Measurements from ENCODE around the gene ACVR2A.
A peak's percentile ranks its signal among the peaks of the same experiment; 100 is the strongest.

The ACVR2A gene

GRCh38 chr2:147836099-147836498 lies 8.7 kb upstream of the ACVR2A start:
- no peak overlapping the region for H3K27ac ChIP-seq (ENCODE audit: low read length)
- DNase-seq (ENCODE audit: low read depth, low spot score): no peak
- no peaks in the 10 kb centered on the region for H3K9me3 ChIP-seq (ENCODE audit: control insufficient read depth, insufficient read depth, low read length)
- H3K4me1 ChIP-seq (ENCODE audit: control insufficient read depth, insufficient read depth, low read length): no peaks in the 10 kb centered on the region
- 100% methylated on average over 1 of the region's 2 CpGs for WGBS (ENCODE audit: insufficient coverage, insufficient read length)
- H3K36me3 ChIP-seq (ENCODE audit: control insufficient read depth, insufficient read depth, low read length): no peaks in the 10 kb centered on the region
- H3K4me3 ChIP-seq (ENCODE audit: low read length): no peak overlapping the region
- H3K27me3 ChIP-seq (ENCODE audit: control insufficient read depth, insufficient read depth, low read length): no peaks in the 10 kb centered on the region

- Histone ChIP-seq H3K36me3 (ENCODE audit: control insufficient read depth, insufficient read depth, low read length) (no peaks in the 10 kb centered on the region), H3K4me1 (ENCODE audit: control insufficient read depth, insufficient read depth, low read length) (no peaks in the 10 kb centered on the region), H3K9me3 (ENCODE audit: control insufficient read depth, insufficient read depth, low read length) (no peaks in the 10 kb centered on the region), H3K27ac (ENCODE audit: low read length) (no peak overlapping the region), H3K27me3 (ENCODE audit: control insufficient read depth, insufficient read depth, low read length) (no peaks in the 10 kb centered on the region), H3K4me3 (ENCODE audit: low read length) (peak overlapping the region; percentile 44; the same call in 1 of the 2 replicates)
- WGBS (ENCODE audit: insufficient coverage, insufficient read length): no CpG with 5 or more reads among the region's 18 CpGs
- DNase-seq (ENCODE audit: low read depth, low spot score): no peak
Observed at GRCh38 chr2:147843391-147843863, 1.4 kb upstream of the ACVR2A start.

GRCh38 chr2:147843864-147844696 lies 749 bp upstream of the ACVR2A start:
- no peak overlapping the region for H3K27ac ChIP-seq (ENCODE audit: low read length)

GRCh38 chr2:147845411-147845971 lies 662 bp downstream of the ACVR2A start:
- Histone ChIP-seq H3K27ac (ENCODE audit: low read length) (no peak overlapping the region), H3K4me1 (ENCODE audit: control insufficient read depth, insufficient read depth, low read length) (0 out of 2 replicates have a peak, but pooled peaks cover 1% of the 10 kb centered on the region), H3K9me3 (ENCODE audit: control insufficient read depth, insufficient read depth, low read length) (no peaks in the 10 kb centered on the region), H3K36me3 (ENCODE audit: control insufficient read depth, insufficient read depth, low read length) (no peaks in the 10 kb centered on the region), H3K27me3 (ENCODE audit: control insufficient read depth, insufficient read depth, low read length) (no peaks in the 10 kb centered on the region), H3K4me3 (ENCODE audit: low read length) (peak overlapping the region; percentile 44; the same call in 1 of the 2 replicates)
- no peak for DNase-seq (ENCODE audit: low read depth, low spot score)
- no CpG with 5 or more reads among the region's 14 CpGs for WGBS (ENCODE audit: insufficient coverage, insufficient read length)

More at GRCh38 chr2:147843864-147844696, 749 bp upstream of the ACVR2A start:
- Histone ChIP-seq H3K4me1 (ENCODE audit: control insufficient read depth, insufficient read depth, low read length) (0 out of 2 replicates have a peak, but pooled peaks cover 1% of the 10 kb centered on the region), H3K4me3 (ENCODE audit: low read length) (peak overlapping the region; percentile 44; the same call in 1 of the 2 replicates), H3K36me3 (ENCODE audit: control insufficient read depth, insufficient read depth, low read length) (no peaks in the 10 kb centered on the region), H3K9me3 (ENCODE audit: control insufficient read depth, insufficient read depth, low read length) (no peaks in the 10 kb centered on the region), H3K27me3 (ENCODE audit: control insufficient read depth, insufficient read depth, low read length) (no peaks in the 10 kb centered on the region)
- no CpG with 5 or more reads among the region's 113 CpGs for WGBS (ENCODE audit: insufficient coverage, insufficient read length)
- DNase-seq (ENCODE audit: low read depth, low spot score): peak; percentile 54

DNA sequence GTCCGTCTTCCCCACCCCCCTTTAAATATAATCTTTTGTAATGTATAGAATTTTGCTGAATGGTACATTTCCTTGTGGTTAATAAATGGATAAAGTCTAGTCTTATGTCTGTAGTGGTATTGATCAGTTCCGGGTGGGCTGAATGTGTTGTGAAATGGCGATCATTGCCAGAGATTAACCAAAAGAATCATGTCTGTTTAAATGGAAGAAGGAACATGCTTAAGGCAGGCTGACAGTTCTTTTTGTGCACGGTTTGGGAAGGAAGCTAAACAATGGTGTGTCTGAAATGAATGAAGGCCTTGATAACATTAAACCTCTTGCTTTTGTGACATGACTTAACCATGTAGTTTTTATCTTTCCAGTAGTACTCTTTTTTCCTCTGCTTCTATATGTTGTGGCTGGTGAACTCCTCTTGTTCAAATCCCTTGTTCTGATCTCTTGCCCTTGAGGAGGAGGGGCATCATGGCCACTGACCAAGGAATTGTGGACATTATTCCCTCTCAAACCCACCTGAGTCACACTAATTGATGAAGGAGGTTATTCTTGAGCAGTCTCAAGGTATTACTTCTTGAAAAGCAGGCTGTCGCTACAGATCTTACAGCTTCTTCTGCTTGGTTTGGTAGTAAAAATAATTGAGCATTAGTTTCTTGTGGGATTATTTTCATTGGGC lies 1.7 kb downstream of the ACVR2A start:
- no peaks in the 10 kb centered on the region for H3K36me3 ChIP-seq (ENCODE audit: control insufficient read depth, insufficient read depth, low read length)
- no peak overlapping the region for H3K27ac ChIP-seq (ENCODE audit: low read length)
- no peaks in the 10 kb centered on the region for H3K9me3 ChIP-seq (ENCODE audit: control insufficient read depth, insufficient read depth, low read length)
- no peak overlapping the region; the same call in 1 of the 2 replicates for H3K4me3 ChIP-seq (ENCODE audit: low read length)
- H3K27me3 ChIP-seq (ENCODE audit: control insufficient read depth, insufficient read depth, low read length): no peaks in the 10 kb centered on the region
- H3K4me1 ChIP-seq (ENCODE audit: control insufficient read depth, insufficient read depth, low read length): 0 out of 2 replicates have a peak, but pooled peaks cover 1% of the 10 kb centered on the region
- DNase-seq (ENCODE audit: low read depth, low spot score): no peak
- WGBS (ENCODE audit: insufficient coverage, insufficient read length): no CpG with 5 or more reads among the region's 5 CpGs

- H3K36me3 ChIP-seq (ENCODE audit: control insufficient read depth, insufficient read depth, low read length): no peaks in the 10 kb centered on the region
- H3K4me3 ChIP-seq (ENCODE audit: low read length): no peak overlapping the region
- H3K27ac ChIP-seq (ENCODE audit: low read length): no peak overlapping the region
- H3K27me3 ChIP-seq (ENCODE audit: control insufficient read depth, insufficient read depth, low read length): no peaks in the 10 kb centered on the region
- H3K9me3 ChIP-seq (ENCODE audit: control insufficient read depth, insufficient read depth, low read length): no peaks in the 10 kb centered on the region
- H3K4me1 ChIP-seq (ENCODE audit: control insufficient read depth, insufficient read depth, low read length): 0 out of 2 replicates have a peak, but pooled peaks cover 1% of the 10 kb centered on the region
- no peak for DNase-seq (ENCODE audit: low read depth, low spot score)
Observed at GRCh38 chr2:147847746-147848391, 3.0 kb downstream of the ACVR2A start.

- Histone ChIP-seq H3K27me3 (ENCODE audit: control insufficient read depth, insufficient read depth, low read length) (no peaks in the 10 kb centered on the region), H3K4me1 (ENCODE audit: control insufficient read depth, insufficient read depth, low read length) (0 out of 2 replicates have a peak, but pooled peaks cover 1% of the 10 kb centered on the region), H3K36me3 (ENCODE audit: control insufficient read depth, insufficient read depth, low read length) (no peaks in the 10 kb centered on the region), H3K9me3 (ENCODE audit: control insufficient read depth, insufficient read depth, low read length) (no peaks in the 10 kb centered on the region), H3K4me3 (ENCODE audit: low read length) (no peak overlapping the region), H3K27ac (ENCODE audit: low read length) (no peak overlapping the region)
- no CpG with 5 or more reads among the region's 1 CpG for WGBS (ENCODE audit: insufficient coverage, insufficient read length)
- no peak for DNase-seq (ENCODE audit: low read depth, low spot score)
Observed at GRCh38 chr2:147850838-147851237, 6.0 kb downstream of the ACVR2A start.

DNA sequence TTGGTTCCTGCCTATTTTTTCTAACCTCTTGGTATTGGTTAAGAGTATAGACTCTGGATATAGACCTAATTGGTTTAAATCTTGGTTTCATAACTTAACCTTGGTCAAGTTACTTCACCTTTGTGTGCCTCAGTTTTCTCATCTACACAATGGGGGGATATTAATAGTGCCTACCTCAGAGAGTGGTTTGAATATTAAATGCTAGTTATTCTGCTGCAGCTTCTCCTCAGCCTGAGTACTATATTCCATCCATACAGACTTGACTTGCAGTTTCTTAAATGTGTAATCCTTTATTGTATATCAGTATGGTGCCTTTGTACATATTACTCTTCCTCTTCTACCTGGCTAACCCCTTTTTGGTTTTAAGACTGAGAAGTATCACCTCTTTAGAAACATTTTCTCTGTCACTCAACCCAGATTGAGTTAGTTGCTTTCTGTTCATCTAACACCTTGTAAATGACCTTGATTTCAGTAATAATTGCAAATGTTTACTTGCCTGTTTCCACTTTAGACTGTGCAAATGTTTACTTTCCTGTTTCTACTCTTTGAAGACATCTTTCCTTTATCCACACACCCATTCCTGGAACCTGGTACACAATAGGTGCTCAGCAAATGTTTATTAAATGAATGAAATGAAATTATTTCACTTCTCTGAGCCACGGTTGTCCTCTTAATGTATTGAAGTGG lies 6.6 kb downstream of the ACVR2A start:
- Histone ChIP-seq H3K27ac (ENCODE audit: low read length) (no peak overlapping the region), H3K9me3 (ENCODE audit: control insufficient read depth, insufficient read depth, low read length) (no peaks in the 10 kb centered on the region), H3K27me3 (ENCODE audit: control insufficient read depth, insufficient read depth, low read length) (no peaks in the 10 kb centered on the region), H3K4me1 (ENCODE audit: control insufficient read depth, insufficient read depth, low read length) (0 out of 2 replicates have a peak, but pooled peaks cover 1% of the 10 kb centered on the region), H3K4me3 (ENCODE audit: low read length) (no peak overlapping the region), H3K36me3 (ENCODE audit: control insufficient read depth, insufficient read depth, low read length) (no peaks in the 10 kb centered on the region)
- WGBS (ENCODE audit: insufficient coverage, insufficient read length): no CpG with 5 or more reads among the region's 1 CpG
- no peak for DNase-seq (ENCODE audit: low read depth, low spot score)

- peaks cover 1% of the 10 kb centered on the region; the same call in 1 of the 2 replicates for H3K4me1 ChIP-seq (ENCODE audit: control insufficient read depth, insufficient read depth, low read length)
- H3K27me3 ChIP-seq (ENCODE audit: control insufficient read depth, insufficient read depth, low read length): no peaks in the 10 kb centered on the region
- no CpG with 5 or more reads among the region's 6 CpGs for WGBS (ENCODE audit: insufficient coverage, insufficient read length)
- DNase-seq (ENCODE audit: low read depth, low spot score): no peak
- H3K9me3 ChIP-seq (ENCODE audit: control insufficient read depth, insufficient read depth, low read length): no peaks in the 10 kb centered on the region
- no peaks in the 10 kb centered on the region for H3K36me3 ChIP-seq (ENCODE audit: control insufficient read depth, insufficient read depth, low read length)
- no peak overlapping the region for H3K4me3 ChIP-seq (ENCODE audit: low read length)
- H3K27ac ChIP-seq (ENCODE audit: low read length): no peak overlapping the region
Observed at GRCh38 chr2:147854557-147855134, 9.8 kb downstream of the ACVR2A start.

Data from iPS DF 6.9 (cell line).